ENCODE results near the gene TMIGD3. TPM values are rescaled to one million over a fixed set of nuclear protein-coding genes. Genes with fewer than 3 reads are reported as not detected.

Gene TMIGD3
- polyA plus RNA-seq, 1 donor (not counting 4 experiments of a cell fraction or from before 2014, with no cell fraction given): not detected

- no peak for FAIRE-seq
- TF ChIP-seq EZH2 (IDR thresholded peaks at IDR 0.05; ENCODE audit: low read length): no peak
- TF ChIP-seq CTCF (optimal IDR thresholded peaks at IDR 0.05 in 1 of 3, IDR thresholded peaks at IDR 0.05 in 1 of 3, conservative IDR thresholded peaks at IDR 0.05 in 1 of 3; ENCODE audit: extremely low read depth in 1 of 3, insufficient read depth in 2 of 3, low read length in 3 of 3): no peak
- H3K9me1 ChIP-seq (ENCODE audit: control insufficient read depth, extremely low read depth, insufficient read depth, low read length): no peaks in the 10 kb centered on the region
- H3K27ac ChIP-seq (ENCODE audit: control insufficient read depth, insufficient read depth, low read length): peak overlapping the region; percentile 93
- peak overlapping the region; percentile 98 for H3K9ac ChIP-seq (ENCODE audit: control insufficient read depth, extremely low read depth, insufficient read depth, low read length)
- H3K4me2 ChIP-seq (ENCODE audit: control insufficient read depth, extremely low read depth, insufficient read depth, low read depth, low read length): peak overlapping the region; percentile 88
- H3K27me3 ChIP-seq (ENCODE audit: control insufficient read depth, extremely low read depth, insufficient read depth, low read length): no peaks in the 10 kb centered on the region
- no peak for DNase-seq (ENCODE audit: low read depth, low spot score)
- peaks cover 29% of the 10 kb centered on the region for H3K4me1 ChIP-seq (ENCODE audit: control insufficient read depth, extremely low read depth, insufficient read depth, low read length)
- peak overlapping the region; percentile 97 for H2AFZ ChIP-seq (ENCODE audit: control insufficient read depth, low read length)
- H3K36me3 ChIP-seq (ENCODE audit: control insufficient read depth in 2 of 2, extremely low read depth in 1 of 2, insufficient read depth in 2 of 2, low read length in 2 of 2): peaks cover 9 to 18% of the 10 kb centered on the region in 2 experiments
- H4K20me1 ChIP-seq (ENCODE audit: control insufficient read depth, extremely low read depth, insufficient read depth, low read length): peaks cover 6% of the 10 kb centered on the region
- H3K9me3 ChIP-seq (ENCODE audit: control insufficient read depth, low read depth, low read length): no peaks in the 10 kb centered on the region
- peak overlapping the region; percentile 90 to 98 (median 93) for H3K4me3 ChIP-seq (ENCODE audit: control insufficient read depth in 2 of 3, extremely low read depth in 1 of 3, insufficient read depth in 2 of 3, low read depth in 1 of 3, low read length in 3 of 3)
- dilution Hi-C loops (cut with MboI; ENCODE audit: extremely low pct_ligation_motif_present, low sequenced_read_pairs): no loop called here
- H3K79me2 ChIP-seq (ENCODE audit: control insufficient read depth, insufficient read depth, low read length): peaks cover 87% of the 10 kb centered on the region
Measured at GRCh38 chr1:111449703-111450017, 53.8 kb downstream of the TMIGD3 start.

GRCh38 chr1:111448918-111449702 is 54.3 kb downstream of the TMIGD3 start, which contains the start of the genes ATP5PB and WDR77:
Gene ATP5PB, plus strand, starts transcription at chr1:111449464. Its CDS starts 78 bp downstream, at chr1:111449542.
Gene WDR77, minus strand, starts transcription at chr1:111449256. Its CDS starts 87 bp downstream, at chr1:111449169.
- dilution Hi-C loops (cut with MboI; ENCODE audit: extremely low pct_ligation_motif_present, low sequenced_read_pairs): no loop called here
- FAIRE-seq (peak; percentile 76), DNase-seq (ENCODE audit: low read depth, low spot score) (peak; percentile 96)
- peak within 1 kb of the TSS; percentile 93 for H3K27ac ChIP-seq (ENCODE audit: control insufficient read depth, insufficient read depth, low read length)
- peaks cover 6% of the 10 kb centered on the region for H4K20me1 ChIP-seq (ENCODE audit: control insufficient read depth, extremely low read depth, insufficient read depth, low read length)
- H2AFZ ChIP-seq (ENCODE audit: control insufficient read depth, low read length): peak within 1 kb of the TSS; percentile 97
- H3K9ac ChIP-seq (ENCODE audit: control insufficient read depth, extremely low read depth, insufficient read depth, low read length): peak within 1 kb of the TSS; percentile 98
- H3K9me3 ChIP-seq (ENCODE audit: control insufficient read depth, low read depth, low read length): no peaks in the 10 kb centered on the region
- H3K4me2 ChIP-seq (ENCODE audit: control insufficient read depth, extremely low read depth, insufficient read depth, low read depth, low read length): peak within 1 kb of the TSS; percentile 89
- no peaks in the 10 kb centered on the region for H3K9me1 ChIP-seq (ENCODE audit: control insufficient read depth, extremely low read depth, insufficient read depth, low read length)
- peaks cover 9 to 18% of the 10 kb centered on the region in 2 experiments for H3K36me3 ChIP-seq (ENCODE audit: control insufficient read depth in 2 of 2, extremely low read depth in 1 of 2, insufficient read depth in 2 of 2, low read length in 2 of 2)
- peaks cover 83% of the 10 kb centered on the region for H3K79me2 ChIP-seq (ENCODE audit: control insufficient read depth, insufficient read depth, low read length)
- H3K4me3 ChIP-seq (ENCODE audit: control insufficient read depth in 2 of 3, extremely low read depth in 1 of 3, insufficient read depth in 2 of 3, low read depth in 1 of 3, low read length in 3 of 3): peak within 1 kb of the TSS; percentile 93 to 98 (median 93)
- H3K27me3 ChIP-seq (ENCODE audit: control insufficient read depth, extremely low read depth, insufficient read depth, low read length): no peaks in the 10 kb centered on the region
- TF ChIP-seq CTCF (optimal IDR thresholded peaks at IDR 0.05 in 1 of 3, IDR thresholded peaks at IDR 0.05 in 1 of 3, conservative IDR thresholded peaks at IDR 0.05 in 1 of 3; ENCODE audit: extremely low read depth in 1 of 3, insufficient read depth in 2 of 3, low read length in 3 of 3) (no peak), EZH2 (IDR thresholded peaks at IDR 0.05; ENCODE audit: low read length) (no peak)
- H3K4me1 ChIP-seq (ENCODE audit: control insufficient read depth, extremely low read depth, insufficient read depth, low read length): peaks cover 29% of the 10 kb centered on the region
